ENCODE measurements around the gene HRC. TPM values are rescaled to one million over a fixed set of nuclear protein-coding genes. Genes with fewer than 3 reads are reported as not detected.

The HRC gene
- total and polyA plus RNA-seq, 2 donors (not counting 3 experiments of a cell fraction or from before 2014, with no cell fraction given) = not detected

DNA sequence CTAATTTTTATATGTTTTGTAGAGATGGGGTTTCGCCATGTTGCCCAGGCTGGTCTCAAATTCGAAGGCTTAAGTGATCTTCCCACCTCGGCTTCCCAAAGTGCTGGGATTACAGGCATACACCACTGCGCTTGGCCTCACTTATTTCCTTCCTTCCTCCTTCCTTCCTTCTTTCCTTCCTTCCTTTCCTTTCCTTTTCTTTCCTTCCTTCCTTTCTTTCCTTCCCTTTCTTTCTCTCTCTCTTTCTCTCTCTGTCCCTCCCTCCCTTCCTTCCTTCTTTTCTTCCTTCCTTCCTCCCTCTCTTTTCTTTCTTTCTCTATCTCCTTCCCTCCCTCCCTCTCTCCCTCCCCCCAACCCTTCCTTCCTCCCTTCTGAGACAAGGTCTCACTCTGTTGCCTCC is 39.2 kb upstream of the HRC start:
- no peak overlapping the region for H3K27ac ChIP-seq (ENCODE audit: insufficient read depth, low read depth, low read length)
- POLR2A ChIA-PET = no interaction called here
- TF ChIP-seq POLR2A (IDR thresholded peaks at IDR 0.05; ENCODE audit: low read depth, low read length) (no peak), GATA2 (IDR thresholded peaks at IDR 0.05; ENCODE audit: insufficient read depth, insufficient read length, low read depth, low read length) (no peak), EZH2 (IDR thresholded peaks at IDR 0.05; ENCODE audit: borderline replicate concordance, low read depth, low read length, severe bottlenecking) (no peak), FOS (IDR thresholded peaks at IDR 0.05; ENCODE audit: borderline replicate concordance, insufficient read depth, low read length) (no peak)
- no peak overlapping the region for H2AFZ ChIP-seq (ENCODE audit: low read depth, low read length)
- BruUV-seq (replicated peaks) = no TSS peak
- no peaks in the 10 kb centered on the region for H3K9me1 ChIP-seq (replicated peaks; ENCODE audit: control insufficient read depth, extremely low read depth, insufficient read depth, low read length)
- CTCF ChIA-PET = interaction anchor here (1.8 kb wide), 1 partner anchor 97 kb away, joined by 5 read pairs; no protein-coding TSS in a partner anchor
- no peak overlapping the region for H3K4me2 ChIP-seq (ENCODE audit: insufficient read depth, low read length)
- no peaks in the 10 kb centered on the region for H4K20me1 ChIP-seq (replicated peaks; ENCODE audit: control insufficient read depth, extremely low read depth, insufficient read depth, low read length)
- H3K36me3 ChIP-seq (ENCODE audit: control insufficient read depth in 2 of 2, extremely low read depth in 1 of 2, insufficient read depth in 2 of 2, low read length in 2 of 2) = peaks cover 0 to 2% of the 10 kb centered on the region in 2 experiments
- no peak for DNase-seq (ENCODE audit: low read depth, low spot score)
- FAIRE-seq = peak; percentile 43
- no peaks in the 10 kb centered on the region for H3K79me2 ChIP-seq (ENCODE audit: control insufficient read depth, insufficient read depth, low read length)
- H3K4me1 ChIP-seq (ENCODE audit: control insufficient read depth, extremely low read depth, insufficient read depth, low read length) = peaks cover 13% of the 10 kb centered on the region
- no peak overlapping the region for H3K9ac ChIP-seq (replicated peaks; ENCODE audit: extremely low read depth, insufficient read depth, low read length)
- H3K4me3 ChIP-seq (replicated peaks in 1 of 3; ENCODE audit: insufficient read depth in 1 of 3, low read depth in 1 of 3, low read length in 3 of 3) = no peak overlapping the region
- no peaks in the 10 kb centered on the region for H3K27me3 ChIP-seq (ENCODE audit: control insufficient read depth in 2 of 2, insufficient read depth in 2 of 2, low read length in 2 of 2)
- intact Hi-C loops (cut with micrococcal nuclease) = no loop called here
- dilution Hi-C loops (cut with MboI; ENCODE audit: extremely low pct_ligation_motif_present, low sequenced_read_pairs) = no loop called here
- no peaks in the 10 kb centered on the region for H3K9me3 ChIP-seq (replicated peaks; ENCODE audit: control insufficient read depth, insufficient read depth, low read length)

DNA sequence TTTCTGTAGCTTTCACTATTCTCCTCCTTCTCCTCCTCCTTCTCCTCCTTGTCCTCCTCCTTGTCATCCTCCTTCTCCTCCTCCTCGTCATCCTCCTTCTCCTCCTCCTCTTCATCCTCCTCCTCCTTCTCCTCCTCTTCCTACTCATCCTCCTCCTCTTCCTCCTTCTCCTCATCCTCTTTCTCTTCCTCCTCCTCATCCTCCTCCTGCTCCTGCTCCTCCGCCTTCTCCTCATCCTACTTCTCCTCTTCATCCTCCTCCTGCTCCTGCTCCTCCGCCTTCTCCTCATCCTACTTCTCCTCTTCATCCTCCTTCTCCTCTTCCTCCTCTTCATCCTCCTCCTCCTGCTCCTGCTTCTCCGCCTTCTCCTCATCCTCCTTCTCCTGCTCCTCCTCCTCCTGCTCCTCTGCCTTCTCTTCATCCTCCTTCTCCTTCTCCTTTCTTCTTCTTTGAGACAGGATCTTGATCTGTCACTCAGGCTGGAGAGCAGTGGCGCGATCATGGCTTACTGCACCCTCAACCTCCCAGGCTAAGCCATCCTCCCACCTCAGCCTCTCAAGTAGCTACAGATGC is 38.7 kb upstream of the HRC start:
- intact Hi-C loops (cut with micrococcal nuclease) (no loop called here), dilution Hi-C loops (cut with MboI; ENCODE audit: extremely low pct_ligation_motif_present, low sequenced_read_pairs) (no loop called here)
- BruUV-seq (replicated peaks) = no TSS peak
- no peak for FAIRE-seq
- peaks cover 12% of the 10 kb centered on the region for H3K4me1 ChIP-seq (ENCODE audit: control insufficient read depth, extremely low read depth, insufficient read depth, low read length)
- no peak for TF ChIP-seq POLR2AphosphoS5 (IDR thresholded peaks at IDR 0.05; ENCODE audit: insufficient read depth, low read depth, low read length)
- no peak overlapping the region for H3K4me2 ChIP-seq (ENCODE audit: insufficient read depth, low read length)
- DNase-seq (ENCODE audit: low read depth, low spot score) = no peak
- H3K36me3 ChIP-seq (ENCODE audit: control insufficient read depth in 2 of 2, extremely low read depth in 1 of 2, insufficient read depth in 2 of 2, low read length in 2 of 2) = peaks cover 0 to 2% of the 10 kb centered on the region in 2 experiments
- H3K9me3 ChIP-seq (replicated peaks; ENCODE audit: control insufficient read depth, insufficient read depth, low read length) = no peaks in the 10 kb centered on the region
- no peaks in the 10 kb centered on the region for H3K79me2 ChIP-seq (ENCODE audit: control insufficient read depth, insufficient read depth, low read length)
- no peaks in the 10 kb centered on the region for H4K20me1 ChIP-seq (replicated peaks; ENCODE audit: control insufficient read depth, extremely low read depth, insufficient read depth, low read length)
- H3K9me1 ChIP-seq (replicated peaks; ENCODE audit: control insufficient read depth, extremely low read depth, insufficient read depth, low read length) = no peaks in the 10 kb centered on the region
- ChIA-PET CTCF (interaction anchor here (1.8 kb wide), 1 partner anchor 96 kb away, joined by 5 read pairs; no protein-coding TSS in a partner anchor), POLR2A (no interaction called here)
- no peak overlapping the region for H3K9ac ChIP-seq (replicated peaks; ENCODE audit: extremely low read depth, insufficient read depth, low read length)
- H2AFZ ChIP-seq (ENCODE audit: low read depth, low read length) = no peak overlapping the region
- no peak overlapping the region for H3K4me3 ChIP-seq (replicated peaks in 1 of 3; ENCODE audit: insufficient read depth in 1 of 3, low read depth in 1 of 3, low read length in 3 of 3)
- no peak overlapping the region for H3K27ac ChIP-seq (ENCODE audit: insufficient read depth, low read depth, low read length)
- H3K27me3 ChIP-seq (ENCODE audit: control insufficient read depth in 2 of 2, insufficient read depth in 2 of 2, low read length in 2 of 2) = no peaks in the 10 kb centered on the region

Measured in endothelial cell of umbilical vein (primary cell).